ENCODE results near the gene KLC3.
"Not testable (repeated sequence)": the region's sequence is repeated elsewhere in the genome, so short reads cannot be mapped to it uniquely, and the experiment has no call there.

Gene KLC3

DNA sequence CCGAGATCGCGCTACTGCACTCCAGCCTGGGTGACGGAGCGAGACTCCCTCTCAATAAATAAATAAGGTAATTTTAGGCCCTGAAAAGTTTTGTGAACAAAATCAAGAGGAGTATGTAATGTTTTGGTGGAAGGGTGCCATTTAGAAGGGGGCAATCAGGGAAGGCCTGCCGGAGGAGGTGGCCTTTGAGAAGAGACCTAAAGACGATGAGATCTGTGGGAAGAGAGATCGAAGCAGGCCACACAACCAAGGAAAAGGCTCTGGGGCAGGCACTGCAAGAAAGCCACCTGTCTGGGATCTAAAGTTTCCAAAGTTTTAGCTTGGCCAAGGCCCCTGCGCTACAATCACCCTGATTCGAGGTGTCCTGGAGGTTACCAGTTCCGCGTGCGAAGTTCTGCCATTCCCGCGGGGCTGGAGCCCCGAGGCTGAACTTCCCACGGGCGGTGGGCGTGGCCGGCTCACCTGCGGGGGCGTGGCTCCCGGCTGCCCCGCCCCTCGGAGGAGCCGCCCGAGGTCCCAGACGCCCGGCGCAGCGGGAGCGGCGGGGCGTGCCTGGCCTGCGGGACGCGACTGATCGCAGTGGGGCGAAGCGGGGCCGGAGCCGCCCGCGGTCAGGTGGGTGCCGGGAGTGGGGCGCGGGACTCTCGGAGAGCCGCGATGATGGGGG lies at the start of gene KLC3:
Gene KLC3, plus strand, starts transcription at position 519 of the 667 bp plus-strand sequence. CDS start 4,792 bp downstream, outside the sequence.
- DNase-seq (ENCODE audit: low read depth) = no peak

DNA sequence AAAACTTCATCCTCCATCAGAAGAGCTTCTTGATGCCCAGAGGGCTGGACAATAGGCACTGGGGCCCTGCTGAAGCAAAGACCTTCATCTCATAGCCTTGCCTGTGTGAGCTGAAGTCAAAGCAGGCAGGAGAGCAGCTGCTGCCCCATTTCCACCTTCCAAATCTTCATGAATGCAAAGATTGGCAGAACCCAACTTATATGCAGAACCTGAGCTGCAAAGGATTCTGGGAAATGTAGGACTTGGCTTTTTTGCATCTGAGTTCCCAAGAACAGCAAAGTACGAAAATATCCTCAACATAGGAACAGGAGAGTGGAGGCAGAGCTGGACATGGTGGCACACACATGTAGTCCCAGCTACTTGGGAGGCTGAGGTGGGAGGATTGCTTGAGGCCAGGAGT lies 48.7 kb upstream of the KLC3 start:
- no peak for DNase-seq (ENCODE audit: low read depth)

DNA sequence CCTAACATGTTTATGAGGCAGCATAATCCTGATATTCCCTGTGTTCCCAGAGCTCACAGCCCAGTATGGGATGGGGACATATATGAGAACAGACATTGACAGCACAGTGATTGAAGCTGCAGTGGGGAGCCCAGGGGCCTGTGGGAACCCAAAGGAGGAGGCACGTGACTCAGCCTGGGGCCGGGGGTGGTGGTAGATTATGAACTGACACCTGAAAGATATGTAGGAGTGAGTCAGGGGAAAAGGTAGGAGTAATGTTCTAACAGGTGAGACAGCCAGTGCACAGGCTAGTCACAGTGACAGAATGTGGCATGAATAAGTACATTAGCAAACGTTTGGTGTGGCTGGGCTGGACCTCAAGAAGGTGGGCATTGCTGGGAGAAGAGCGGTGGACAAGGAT lies 46.9 kb upstream of the KLC3 start:
- DNase-seq (ENCODE audit: low read depth) = no peak

DNA sequence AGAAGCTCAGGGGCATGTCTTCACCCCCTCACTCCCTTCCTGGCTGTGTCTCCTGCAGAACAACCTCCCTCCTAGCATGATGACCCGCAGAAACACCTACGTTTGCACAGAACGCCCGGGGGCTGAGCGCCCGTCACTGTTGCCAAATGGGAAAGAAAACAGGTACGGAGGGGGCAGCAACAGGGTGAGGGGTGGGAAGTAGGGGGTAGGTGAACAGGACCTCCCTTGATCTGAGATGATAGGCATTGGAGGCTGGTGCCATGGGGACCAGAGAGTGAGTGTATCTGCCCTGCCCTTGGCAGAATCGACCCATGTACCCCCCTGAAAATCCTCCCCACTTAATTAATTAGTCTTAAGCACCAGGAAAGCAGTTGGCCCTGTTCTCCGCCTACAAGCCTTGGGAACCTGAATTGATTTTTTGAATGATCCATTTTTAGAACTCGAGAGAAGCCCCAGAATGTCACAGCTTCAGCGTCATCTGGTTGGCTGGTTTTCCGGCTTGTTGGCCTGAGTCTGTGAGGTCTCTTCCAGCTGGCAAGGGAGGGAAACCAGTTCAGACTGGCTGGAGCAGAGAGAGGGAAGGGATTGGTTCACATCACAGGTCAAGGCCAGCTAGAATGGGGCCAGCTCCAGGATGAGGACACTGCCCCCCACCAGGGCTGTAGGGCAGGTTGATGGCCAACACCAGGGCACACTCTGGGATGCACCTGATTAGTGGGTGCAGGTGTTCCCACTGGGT lies 46.1 kb upstream of the KLC3 start:
- no peak for DNase-seq (ENCODE audit: low read depth)

DNA sequence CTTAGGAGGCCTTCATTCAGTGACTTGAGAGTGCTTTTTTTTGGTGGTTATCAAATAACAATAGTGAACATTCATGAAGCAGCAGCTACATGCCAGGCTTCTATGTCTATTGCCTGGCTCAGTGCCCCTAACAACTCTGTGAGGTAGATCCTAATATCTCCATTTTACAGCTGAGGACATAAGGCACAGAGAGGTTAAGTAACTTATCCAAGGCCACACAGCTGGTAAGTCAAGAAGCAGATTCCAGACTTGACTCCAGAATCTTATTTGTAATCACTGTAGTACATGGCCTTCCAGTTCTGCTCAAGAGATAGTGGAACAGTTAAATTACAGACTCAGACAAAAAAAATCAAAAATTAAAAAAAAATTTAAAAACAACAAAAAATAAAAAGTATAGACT lies 44.7 kb upstream of the KLC3 start:
- no peak for DNase-seq (ENCODE audit: low read depth)

DNA sequence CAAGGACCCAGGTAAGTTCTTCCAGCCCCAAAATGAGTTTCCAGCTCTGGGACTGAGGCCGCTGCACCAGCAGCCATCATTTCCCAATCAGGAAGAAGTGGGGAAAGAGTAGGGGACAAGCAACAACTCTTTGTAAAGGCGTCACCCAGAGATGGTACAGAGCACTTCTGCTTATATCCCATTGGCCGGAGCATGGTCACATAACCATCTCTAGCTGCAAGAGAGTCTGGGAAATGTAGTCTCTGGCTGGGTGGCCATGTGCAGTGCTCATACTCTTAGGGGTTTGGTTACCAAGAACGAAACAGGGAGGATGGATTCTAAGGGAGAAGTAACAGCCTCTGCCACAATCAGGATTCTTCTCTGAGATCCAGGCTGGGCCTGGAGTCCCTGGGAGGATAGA lies 44.2 kb upstream of the KLC3 start:
- DNase-seq (ENCODE audit: low read depth) = no peak

DNA sequence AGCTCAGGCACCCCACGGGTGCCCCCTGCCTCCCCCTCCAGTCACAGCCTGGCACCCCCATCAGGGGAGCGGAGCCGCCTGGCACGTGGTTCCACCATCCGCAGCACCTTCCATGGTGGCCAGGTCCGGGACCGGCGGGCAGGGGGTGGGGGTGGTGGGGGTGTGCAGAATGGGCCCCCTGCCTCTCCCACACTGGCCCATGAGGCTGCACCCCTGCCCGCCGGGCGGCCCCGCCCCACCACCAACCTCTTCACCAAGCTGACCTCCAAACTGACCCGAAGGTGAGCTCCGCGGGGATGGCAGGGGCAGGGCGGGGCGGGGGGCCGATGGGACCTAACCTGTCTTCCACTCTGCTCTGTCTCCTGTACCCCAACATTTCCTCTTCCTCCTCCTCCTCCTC lies 42.9 kb upstream of the KLC3 start:
- DNase-seq (ENCODE audit: low read depth) = no peak

DNA sequence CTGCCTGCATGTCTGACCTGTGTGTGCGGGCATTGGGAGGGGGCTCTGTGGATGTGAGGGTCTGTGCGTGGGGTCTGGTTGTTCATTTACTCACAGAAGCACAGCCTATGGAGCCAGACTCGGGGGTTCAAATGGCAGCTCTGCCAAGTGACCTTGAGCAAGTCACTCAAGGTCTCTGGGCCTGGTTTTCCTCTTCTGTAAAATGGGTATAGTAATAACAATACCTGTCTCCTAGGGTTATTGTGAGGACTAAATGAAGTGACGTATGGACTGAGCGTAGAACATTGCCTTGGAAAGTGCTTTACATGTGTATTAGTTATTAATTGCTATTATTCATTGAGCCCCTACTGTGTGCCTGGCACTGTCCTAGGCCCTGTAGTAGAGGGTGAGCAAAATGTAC lies 42.3 kb upstream of the KLC3 start:
- DNase-seq (ENCODE audit: low read depth) = no peak

DNA sequence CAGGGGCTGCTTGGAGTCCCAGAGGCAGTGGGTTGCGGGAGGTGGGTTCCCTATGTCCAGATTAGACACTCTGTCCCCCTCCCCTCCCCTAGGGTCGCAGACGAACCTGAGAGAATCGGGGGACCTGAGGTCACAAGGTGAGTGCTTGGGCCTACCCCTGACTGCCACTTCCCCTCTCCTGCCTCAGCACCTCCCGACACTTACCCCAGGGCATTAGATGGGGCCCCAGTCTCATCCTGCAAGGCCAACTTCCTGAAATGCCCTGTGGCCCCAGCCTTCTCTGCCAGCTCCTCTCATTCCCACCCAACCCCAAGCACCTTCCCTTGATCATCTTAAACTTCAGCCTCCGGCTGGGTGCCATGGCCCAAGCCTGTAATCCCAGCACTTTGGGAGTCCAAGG lies 40.8 kb upstream of the KLC3 start:
- no peak for DNase-seq (ENCODE audit: low read depth)

DNA sequence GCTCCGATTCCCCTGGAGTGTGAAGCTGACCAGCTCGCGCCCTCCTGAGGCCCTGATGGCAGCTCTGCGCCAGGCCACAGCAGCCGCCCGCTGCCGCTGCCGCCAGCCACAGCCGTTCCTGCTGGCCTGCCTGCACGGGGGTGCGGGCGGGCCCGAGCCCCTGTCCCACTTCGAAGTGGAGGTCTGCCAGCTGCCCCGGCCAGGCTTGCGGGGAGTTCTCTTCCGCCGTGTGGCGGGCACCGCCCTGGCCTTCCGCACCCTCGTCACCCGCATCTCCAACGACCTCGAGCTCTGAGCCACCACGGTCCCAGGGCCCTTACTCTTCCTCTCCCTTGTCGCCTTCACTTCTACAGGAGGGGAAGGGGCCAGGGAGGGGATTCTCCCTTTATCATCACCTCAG lies 38.1 kb upstream of the KLC3 start:
- DNase-seq (ENCODE audit: low read depth) = no peak

DNA sequence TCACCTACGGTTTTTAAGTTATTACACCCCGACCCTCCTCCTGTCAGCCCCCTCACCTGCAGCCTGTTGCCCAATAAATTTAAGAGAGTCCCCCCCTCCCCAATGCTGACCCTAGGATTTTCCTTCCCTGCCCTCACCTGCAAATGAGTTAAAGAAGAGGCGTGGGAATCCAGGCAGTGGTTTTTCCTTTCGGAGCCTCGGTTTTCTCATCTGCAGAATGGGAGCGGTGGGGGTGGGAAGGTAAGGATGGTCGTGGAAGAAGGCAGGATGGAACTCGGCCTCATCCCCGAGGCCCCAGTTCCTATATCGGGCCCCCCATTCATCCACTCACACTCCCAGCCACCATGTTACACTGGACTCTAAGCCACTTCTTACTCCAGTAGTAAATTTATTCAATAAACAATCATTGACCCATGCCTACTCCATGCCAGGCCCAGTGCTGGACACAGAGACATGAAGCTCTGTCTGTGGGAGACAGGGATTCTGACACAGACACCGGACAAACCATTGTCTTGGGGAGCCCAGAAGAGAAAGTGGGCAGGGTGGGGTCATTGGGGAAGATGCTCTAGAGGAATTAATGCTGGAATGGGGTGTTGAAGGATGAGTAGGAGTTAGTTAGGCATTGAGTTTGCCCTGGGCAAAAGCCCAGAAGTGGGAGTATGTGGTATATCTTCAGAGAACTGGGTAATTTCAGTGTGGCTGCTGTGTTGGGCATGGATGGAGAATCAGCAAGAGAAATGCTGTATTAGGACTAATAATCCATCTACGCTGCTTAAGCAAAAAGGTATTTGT lies 37.1 kb upstream of the KLC3 start:
- no peak for DNase-seq (ENCODE audit: low read depth)

DNA sequence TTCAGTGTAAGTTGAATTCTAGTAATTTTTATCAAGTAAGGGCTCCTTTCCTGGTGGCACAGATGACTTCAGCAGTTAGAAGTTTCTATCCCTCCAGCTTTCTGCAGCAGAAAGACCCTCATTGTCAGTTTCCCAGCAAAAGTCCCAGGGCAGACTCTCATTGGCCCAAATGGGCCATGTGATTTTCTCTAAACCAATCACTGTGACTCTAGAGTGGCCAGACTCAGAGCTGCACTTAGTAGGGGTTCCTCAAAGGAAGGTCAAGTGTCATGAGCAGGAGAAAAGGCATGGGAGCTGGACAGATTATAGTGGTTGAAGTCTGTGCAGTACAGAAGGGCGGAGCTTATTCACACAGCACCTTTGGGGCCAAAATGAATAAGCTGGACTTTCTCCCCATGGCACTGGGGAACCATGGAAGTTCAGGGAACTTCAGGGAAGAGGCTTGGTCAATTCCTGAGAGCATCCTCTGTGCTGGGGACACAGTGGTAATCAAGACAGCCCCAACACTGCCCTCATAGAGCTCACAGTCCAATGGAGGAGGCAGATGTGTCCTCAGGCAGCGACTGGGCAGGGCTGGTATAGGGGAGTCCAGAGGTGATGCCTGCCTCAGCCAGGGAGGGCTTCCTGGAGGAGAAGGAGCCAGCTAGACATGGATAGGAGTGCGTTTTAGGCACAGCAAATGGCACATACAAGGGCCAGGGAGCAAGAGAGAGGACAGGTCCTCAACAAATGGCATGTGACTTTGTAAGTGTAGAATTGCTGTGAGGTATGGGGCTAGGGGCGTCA lies 36.2 kb upstream of the KLC3 start:
- DNase-seq (ENCODE audit: low read depth) = no peak

DNA sequence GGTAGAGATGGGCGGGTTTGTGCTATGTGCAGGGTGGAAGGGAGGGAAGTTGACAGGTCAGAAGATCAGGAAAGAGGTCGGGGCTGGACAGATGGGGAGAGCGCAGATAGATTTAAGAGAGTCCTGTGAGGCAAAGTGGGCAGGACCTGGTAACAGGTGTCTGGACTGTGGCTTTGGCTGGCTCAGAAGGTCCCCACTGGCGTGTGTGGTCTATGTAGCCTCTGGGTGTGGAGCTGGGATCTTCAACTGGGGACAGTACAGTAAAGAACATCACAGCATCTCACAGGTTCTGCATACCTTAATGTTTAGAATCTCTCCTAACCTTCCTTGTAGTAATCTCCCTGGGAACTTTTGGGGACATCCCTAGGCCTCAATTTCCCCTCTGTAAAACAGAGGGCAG lies 35.5 kb upstream of the KLC3 start:
- DNase-seq (ENCODE audit: low read depth) = no peak

DNA sequence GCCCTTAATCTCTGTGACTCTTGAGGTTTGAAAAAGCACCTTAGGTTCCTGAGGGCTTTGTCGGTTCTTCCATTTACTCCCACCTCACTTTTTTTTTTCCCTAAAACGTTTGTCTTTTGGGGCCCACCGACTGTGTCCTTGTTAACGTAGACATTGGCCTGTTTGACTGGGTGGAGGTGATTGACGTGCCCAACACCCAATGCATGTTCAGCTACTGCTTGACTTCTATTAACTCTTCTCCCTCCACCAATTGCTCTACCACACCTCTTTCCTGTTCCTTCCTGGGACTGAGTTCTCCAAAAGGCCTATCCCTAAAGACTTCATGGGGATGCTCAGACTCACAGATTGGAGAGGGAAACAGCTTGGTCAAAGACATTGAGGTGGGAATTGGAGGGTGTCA lies 35.1 kb upstream of the KLC3 start:
- DNase-seq (ENCODE audit: low read depth) = no peak

DNA sequence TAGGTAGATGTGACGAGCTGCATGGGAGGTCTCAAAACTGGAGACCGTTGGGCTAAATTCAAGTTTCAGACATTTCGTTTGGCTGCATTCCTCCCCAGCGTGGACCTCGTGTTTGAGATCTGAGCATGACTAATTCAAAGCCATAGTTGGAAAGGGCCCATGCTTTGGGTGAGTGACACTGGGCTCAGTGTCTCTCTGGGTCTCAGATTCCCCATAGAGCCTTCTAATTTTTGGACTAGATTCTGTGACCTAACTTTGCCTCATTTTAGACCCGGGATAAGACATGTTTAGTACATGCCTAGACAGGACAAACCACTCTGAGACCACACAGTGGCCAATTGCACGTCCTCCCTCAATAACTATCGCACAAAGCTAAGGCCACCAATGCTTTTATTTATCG lies 34.5 kb upstream of the KLC3 start:
- no peak for DNase-seq (ENCODE audit: low read depth)

DNA sequence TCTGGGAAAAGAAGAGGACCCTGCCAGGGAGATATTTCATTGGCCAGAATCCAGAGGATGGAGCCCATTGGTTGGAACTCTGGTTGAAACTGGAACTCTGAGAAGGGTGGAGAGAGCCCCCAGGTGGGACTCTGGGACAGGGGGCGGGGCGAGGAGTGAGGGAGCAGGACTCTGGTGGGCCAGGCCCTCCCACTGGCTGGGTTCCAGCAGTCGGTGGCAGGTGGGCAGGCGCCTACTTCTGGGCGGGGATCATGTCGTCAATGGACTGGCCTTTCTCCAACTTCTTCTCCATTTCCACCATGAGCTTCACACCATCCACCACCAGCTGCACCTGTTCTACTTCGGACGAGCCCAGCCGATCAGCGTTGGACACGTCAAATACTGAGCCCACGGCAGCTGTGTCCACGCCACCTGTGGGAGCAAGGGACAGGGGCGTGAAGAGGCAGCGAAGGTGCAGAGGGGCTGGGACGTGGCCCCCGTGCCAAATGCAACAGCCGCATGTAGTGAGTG lies 34.0 kb upstream of the KLC3 start:
- DNase-seq (ENCODE audit: low read depth) = no peak

DNA sequence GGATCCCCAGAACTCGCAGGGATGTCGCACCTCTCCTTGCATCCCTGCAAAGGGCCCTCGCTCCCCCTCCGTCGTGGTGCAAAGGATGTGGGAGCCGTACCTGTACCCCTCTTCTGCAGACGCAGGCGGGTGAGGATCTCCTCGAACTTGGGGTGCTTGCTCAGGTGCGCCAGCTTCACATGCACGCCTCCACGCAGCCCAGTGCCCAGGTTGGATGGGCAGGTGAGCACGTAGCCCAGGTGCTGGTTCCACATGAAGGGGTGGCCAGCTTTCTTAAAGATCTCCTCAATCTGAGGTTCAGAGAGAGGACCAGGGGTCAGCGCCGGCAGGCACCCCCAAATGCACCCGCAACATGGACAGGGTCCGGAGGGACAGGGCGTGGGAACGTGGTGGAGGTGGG lies 33.2 kb upstream of the KLC3 start:
- DNase-seq (ENCODE audit: low read depth) = no peak

DNA sequence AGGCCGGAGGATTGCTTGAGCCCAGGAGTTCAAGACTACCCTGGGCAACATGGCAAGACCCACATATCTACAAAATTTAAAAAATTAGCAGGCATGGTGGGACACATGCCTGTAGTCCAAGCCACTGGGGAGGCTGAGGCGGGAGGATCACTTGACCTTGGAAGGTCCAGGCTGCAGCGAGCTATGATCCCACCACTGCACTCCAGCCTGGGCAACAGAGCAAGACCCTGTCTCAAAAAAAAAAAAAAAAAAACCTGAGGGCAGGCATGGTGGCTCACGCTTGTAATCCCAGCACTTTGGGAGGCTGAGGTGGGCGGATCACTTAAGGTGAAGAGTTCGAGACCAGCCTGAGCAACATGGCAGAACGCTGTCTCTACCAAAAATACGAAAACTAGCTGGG lies 31.2 kb upstream of the KLC3 start:
- DNase-seq (ENCODE audit: low read depth) = not testable (repeated sequence)

DNA sequence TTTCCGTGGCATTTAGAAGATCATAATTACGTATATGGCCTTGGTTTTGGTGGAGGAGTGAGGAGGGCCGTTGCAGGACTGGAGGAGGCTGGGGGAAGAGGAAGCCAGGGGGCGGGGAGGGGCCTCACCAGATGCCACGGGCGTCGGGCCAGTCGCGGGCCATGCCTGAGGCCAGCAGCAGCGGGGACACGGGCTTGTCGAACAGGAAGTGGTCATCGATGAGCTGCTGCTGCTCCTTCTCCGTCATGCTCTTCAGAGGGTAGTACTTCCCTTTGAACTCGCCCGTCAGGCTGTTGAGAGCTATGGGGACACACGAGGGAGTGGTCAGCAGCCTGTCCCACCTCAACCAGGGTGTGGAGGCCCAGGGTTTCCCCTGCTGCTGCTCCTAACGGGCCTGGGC lies 28.9 kb upstream of the KLC3 start:
- no peak for DNase-seq (ENCODE audit: low read depth)

DNA sequence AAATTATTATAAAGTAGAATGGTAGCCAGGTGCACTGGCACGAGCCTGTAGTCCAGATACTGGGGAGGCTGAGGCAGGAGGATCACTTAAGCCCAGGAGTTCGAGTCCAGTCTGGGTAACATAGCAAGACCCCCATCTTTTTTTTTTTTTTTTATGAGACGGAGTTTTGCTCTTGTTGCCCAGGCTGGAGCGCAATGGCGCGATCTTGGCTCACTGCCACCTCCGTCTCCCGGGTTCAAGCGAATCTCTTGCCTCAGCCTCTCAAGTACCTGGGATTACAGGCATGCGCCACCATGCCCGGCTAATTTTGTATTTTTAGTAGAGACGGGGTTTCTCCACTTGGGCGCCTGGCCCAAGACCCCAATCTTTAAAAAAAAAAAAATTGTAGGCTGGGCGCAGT lies 28.3 kb upstream of the KLC3 start:
- not testable (repeated sequence) for DNase-seq (ENCODE audit: low read depth)

DNA sequence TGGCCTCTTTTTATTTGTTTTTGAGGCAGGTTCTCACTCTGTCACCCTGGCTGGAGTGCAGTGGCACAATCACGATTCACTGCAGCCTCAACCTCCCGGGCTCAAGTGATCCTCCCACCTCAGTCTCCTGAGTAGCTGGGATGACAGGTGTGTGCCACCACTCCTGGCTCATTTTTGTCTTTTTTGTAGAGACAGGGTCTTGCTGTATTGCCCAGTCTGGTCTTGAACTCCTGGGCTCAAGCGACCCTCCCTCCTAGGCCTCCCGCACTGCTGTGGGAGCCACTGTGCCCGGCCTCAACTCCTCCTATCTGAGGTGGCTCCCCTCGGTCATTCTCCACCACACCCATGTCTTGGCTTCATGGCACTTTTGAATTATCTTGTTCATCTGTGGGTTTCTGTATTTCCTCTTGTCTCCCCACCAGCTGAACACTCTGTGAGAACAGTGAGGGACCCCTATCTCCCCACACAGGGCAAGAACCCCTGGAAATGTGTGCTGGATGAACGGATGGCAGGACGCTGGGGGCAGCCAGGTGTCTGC lies 25.8 kb upstream of the KLC3 start:
- DNase-seq (ENCODE audit: low read depth) = no peak

DNA sequence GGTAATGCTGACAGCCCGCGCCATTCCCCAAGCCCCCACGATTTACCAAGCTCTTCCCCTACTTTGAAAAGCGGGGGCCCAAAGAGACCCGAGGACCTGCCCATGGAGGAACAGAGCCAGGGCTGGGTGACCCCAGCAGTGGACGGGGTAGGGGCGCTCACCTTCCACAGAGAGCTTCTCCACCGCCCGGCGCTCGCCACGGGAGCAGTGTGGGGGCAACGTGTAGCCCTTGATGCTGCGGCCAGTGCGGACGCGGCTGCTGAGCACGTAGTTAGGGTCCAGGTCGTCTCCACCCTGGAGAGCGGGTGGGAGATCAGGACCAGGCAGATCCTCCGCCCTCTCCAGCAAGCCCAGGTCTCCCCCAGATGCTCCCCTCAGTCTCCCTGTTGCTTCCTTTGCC lies 25.2 kb upstream of the KLC3 start:
- DNase-seq (ENCODE audit: low read depth) = no peak
